COLO829 (cell line): Measurements from ENCODE around the gene DIPK1A.

ENCODE experiments used
- DNase-seq: peaks from one replicate; pipeline ENCODE4 v3.0.0; 2012; ENCODE audit warnings: low spot score

DIPK1A gene

GRCh38 chr1:92792340-92792782 lies 168.9 kb downstream of the DIPK1A start:
- DNase-seq, result no peak
